HCT116 (cell line): ENCODE data around the gene TPRG1.

Experiments used
- CEBPB ChIP-seq: IDR thresholded peaks from 2 replicates; pipeline ENCODE4 v1.6.1; 2012; ENCODE audit warnings: low read depth
- CTCF ChIP-seq, 3 experiments: fragments of 200-600 bp in 1 of 3; sonication (generic) in 1 of 3; IDR thresholded peaks in 2 of 3; conservative IDR thresholded peaks in 1 of 3; 2 replicates each; pipeline ENCODE4 v1.5.1; 2012 to 2017; ENCODE audit warnings: low read depth in 2 of 3, low read length in 2 of 3, antibody characterized with exemption in 1 of 3, borderline replicate concordance in 1 of 3, control low read depth in 1 of 3, mild to moderate bottlenecking in 1 of 3, mixed read lengths in 1 of 3, mixed run types in 1 of 3, moderate library complexity in 1 of 3; ENCODE audit not compliant: insufficient read depth in 1 of 3
- EZH2 ChIP-seq: fragments of 200-600 bp; sonication (generic); IDR thresholded peaks from 2 replicates; pipeline ENCODE4 v1.6.1; 2017; ENCODE audit warnings: antibody characterized with exemption, mixed run types
- EZH2phosphoT487 ChIP-seq: fragments of 200-600 bp; IDR thresholded peaks from 2 replicates; pipeline ENCODE4 v1.6.1; 2018; ENCODE audit warnings: antibody characterized with exemption, borderline replicate concordance
- POLR2A ChIP-seq: IDR thresholded peaks from 2 replicates; pipeline ENCODE4 v1.7.0; 2011; ENCODE audit warnings: borderline replicate concordance; ENCODE audit not compliant: insufficient read depth, insufficient read length; ENCODE audit errors: extremely low read depth
- POLR2AphosphoS5 ChIP-seq: IDR thresholded peaks from 2 replicates; pipeline ENCODE4 v1.6.1; 2011; ENCODE audit warnings: mild to moderate bottlenecking, low read depth, low read length, moderate library complexity
- RAD21 ChIP-seq: IDR thresholded peaks from 2 replicates; pipeline ENCODE4 v1.6.1; 2012; ENCODE audit warnings: low read depth, mild to moderate bottlenecking
- YY1 ChIP-seq: IDR thresholded peaks from 2 replicates; pipeline ENCODE4 v1.6.1; 2011; ENCODE audit warnings: low read length, low read depth, moderate library complexity, mild to moderate bottlenecking; ENCODE audit not compliant: insufficient replicate concordance; ENCODE audit errors: extremely low read depth
- ZBTB33 ChIP-seq: IDR thresholded peaks from 2 replicates; pipeline ENCODE4 v1.6.1; 2011; ENCODE audit warnings: mild to moderate bottlenecking, low read length, moderate library complexity; ENCODE audit not compliant: insufficient replicate concordance; ENCODE audit errors: extremely low read depth
- ZNF274 ChIP-seq: fragments of 200-500 bp; sonication (Bioruptor generic); IDR thresholded peaks from 2 replicates; pipeline ENCODE4 v1.6.1; 2014; ENCODE audit warnings: mild to moderate bottlenecking, low read depth, low read length, inconsistent platforms

- no peak for TF ChIP-seq CTCF (IDR thresholded peaks at IDR 0.05 in 2 of 3, conservative IDR thresholded peaks at IDR 0.05 in 1 of 3; ENCODE audit: borderline replicate concordance in 1 of 3, insufficient read depth in 1 of 3, low read depth in 2 of 3, low read length in 2 of 3)
- no peak for TF ChIP-seq YY1
- TF ChIP-seq POLR2AphosphoS5 = no peak
- TF ChIP-seq POLR2A = no peak
- no peak for TF ChIP-seq RAD21
- no peak for TF ChIP-seq EZH2
- no peak for TF ChIP-seq EZH2phosphoT487
- TF ChIP-seq CEBPB = no peak
- no peak for TF ChIP-seq ZBTB33
- TF ChIP-seq ZNF274 = no peak
Observed at GRCh38 chr3:189339996-189340395, 168.2 kb downstream of the TPRG1 start.
